ENCODE data around the gene CDH13.

- peak in 4 of 7 experiments; percentile 37 to 55 (median 50) for TF ChIP-seq CTCF (IDR thresholded peaks at IDR 0.05)
- no peak for TF ChIP-seq POLR2A (IDR thresholded peaks at IDR 0.05)
Measured at GRCh38 chr16:82603784-82604411, 22.9 kb upstream of the CDH13 start.
